ENCODE measurements around the gene ONECUT3. TPM values are rescaled to one million over a fixed set of nuclear protein-coding genes. Genes with fewer than 3 reads are reported as not detected.

ONECUT3 gene
- total and polyA plus RNA-seq, 9 of the 15 experiments (the other 6 are each of a cell fraction or from before 2014, with no cell fraction given), result not detected

DNA sequence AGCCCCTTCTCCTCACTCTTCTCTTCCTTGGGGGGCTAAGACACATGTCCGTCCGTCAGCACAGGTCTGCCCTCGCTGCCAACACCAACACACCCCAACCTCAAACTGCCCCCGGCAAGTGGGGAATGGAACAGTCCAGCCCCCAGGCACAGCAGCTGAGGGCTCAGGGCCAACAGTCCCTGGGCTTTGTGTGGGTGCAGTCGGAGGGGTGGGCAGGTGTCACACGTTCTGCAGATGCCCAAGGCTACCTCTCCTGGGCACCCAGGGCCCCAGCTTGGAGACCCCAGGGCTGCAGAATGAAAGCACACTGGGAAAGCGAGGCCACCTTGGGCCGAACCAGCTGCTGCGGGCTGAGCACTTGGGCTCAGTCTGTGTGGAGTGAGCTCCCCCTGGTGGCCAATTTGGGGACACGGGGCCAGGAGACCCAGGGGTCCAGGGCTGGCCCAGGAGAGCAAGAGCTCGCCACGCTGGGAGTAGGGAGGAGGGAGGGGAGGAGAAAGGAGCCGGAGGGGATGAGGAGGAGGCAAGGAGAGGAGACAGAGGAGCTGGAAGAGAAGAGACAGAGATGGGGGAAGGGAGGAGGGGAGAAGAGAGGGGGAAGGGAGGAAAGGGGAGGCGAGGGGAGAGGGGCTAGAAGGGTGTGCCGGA lies 72.7 kb downstream of the ONECUT3 start (continued):
- TF ChIP-seq, protein P1, sequence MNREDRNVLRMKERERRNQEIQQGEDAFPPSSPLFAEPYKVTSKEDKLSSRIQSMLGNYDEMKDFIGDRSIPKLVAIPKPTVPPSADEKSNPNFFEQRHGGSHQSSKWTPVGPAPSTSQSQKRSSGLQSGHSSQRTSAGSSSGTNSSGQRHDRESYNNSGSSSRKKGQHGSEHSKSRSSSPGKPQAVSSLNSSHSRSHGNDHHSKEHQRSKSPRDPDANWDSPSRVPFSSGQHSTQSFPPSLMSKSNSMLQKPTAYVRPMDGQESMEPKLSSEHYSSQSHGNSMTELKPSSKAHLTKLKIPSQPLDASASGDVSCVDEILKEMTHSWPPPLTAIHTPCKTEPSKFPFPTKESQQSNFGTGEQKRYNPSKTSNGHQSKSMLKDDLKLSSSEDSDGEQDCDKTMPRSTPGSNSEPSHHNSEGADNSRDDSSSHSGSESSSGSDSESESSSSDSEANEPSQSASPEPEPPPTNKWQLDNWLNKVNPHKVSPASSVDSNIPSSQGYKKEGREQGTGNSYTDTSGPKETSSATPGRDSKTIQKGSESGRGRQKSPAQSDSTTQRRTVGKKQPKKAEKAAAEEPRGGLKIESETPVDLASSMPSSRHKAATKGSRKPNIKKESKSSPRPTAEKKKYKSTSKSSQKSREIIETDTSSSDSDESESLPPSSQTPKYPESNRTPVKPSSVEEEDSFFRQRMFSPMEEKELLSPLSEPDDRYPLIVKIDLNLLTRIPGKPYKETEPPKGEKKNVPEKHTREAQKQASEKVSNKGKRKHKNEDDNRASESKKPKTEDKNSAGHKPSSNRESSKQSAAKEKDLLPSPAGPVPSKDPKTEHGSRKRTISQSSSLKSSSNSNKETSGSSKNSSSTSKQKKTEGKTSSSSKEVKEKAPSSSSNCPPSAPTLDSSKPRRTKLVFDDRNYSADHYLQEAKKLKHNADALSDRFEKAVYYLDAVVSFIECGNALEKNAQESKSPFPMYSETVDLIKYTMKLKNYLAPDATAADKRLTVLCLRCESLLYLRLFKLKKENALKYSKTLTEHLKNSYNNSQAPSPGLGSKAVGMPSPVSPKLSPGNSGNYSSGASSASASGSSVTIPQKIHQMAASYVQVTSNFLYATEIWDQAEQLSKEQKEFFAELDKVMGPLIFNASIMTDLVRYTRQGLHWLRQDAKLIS (CRISPR knock-in tag; IDR thresholded peaks at IDR 0.05), result no peak; the same call in 1 of the 2 replicates
- TF ChIP-seq SNIP1 (IDR thresholded peaks at IDR 0.05; ENCODE audit: low read depth) (no peak), RBM39 (optimal IDR thresholded peaks at IDR 0.05; ENCODE audit: low read depth, low read length) (peak; percentile 81), CC2D1A (IDR thresholded peaks at IDR 0.05) (peak; percentile 82), POLR2AphosphoS2 (IDR thresholded peaks at IDR 0.05; ENCODE audit: low read length) (no peak), NFIX (CRISPR knock-in tag; IDR thresholded peaks at IDR 0.05; ENCODE audit: low read depth) (no peak), KHSRP (IDR thresholded peaks at IDR 0.05) (no peak), GABPB1 (CRISPR knock-in tag; IDR thresholded peaks at IDR 0.05) (peak; percentile 65), U2AF2 (optimal IDR thresholded peaks at IDR 0.05; ENCODE audit: low read depth, low read length) (no peak), THRAP3 (IDR thresholded peaks at IDR 0.05; ENCODE audit: borderline replicate concordance) (no peak), FOXA3 (CRISPR knock-in tag; conservative IDR thresholded peaks at IDR 0.05 in 1 of 2, IDR thresholded peaks at IDR 0.05 in 1 of 2) (no peak), SRF (CRISPR knock-in tag; IDR thresholded peaks at IDR 0.05) (no peak)
- TF ChIP-seq, protein P2, sequence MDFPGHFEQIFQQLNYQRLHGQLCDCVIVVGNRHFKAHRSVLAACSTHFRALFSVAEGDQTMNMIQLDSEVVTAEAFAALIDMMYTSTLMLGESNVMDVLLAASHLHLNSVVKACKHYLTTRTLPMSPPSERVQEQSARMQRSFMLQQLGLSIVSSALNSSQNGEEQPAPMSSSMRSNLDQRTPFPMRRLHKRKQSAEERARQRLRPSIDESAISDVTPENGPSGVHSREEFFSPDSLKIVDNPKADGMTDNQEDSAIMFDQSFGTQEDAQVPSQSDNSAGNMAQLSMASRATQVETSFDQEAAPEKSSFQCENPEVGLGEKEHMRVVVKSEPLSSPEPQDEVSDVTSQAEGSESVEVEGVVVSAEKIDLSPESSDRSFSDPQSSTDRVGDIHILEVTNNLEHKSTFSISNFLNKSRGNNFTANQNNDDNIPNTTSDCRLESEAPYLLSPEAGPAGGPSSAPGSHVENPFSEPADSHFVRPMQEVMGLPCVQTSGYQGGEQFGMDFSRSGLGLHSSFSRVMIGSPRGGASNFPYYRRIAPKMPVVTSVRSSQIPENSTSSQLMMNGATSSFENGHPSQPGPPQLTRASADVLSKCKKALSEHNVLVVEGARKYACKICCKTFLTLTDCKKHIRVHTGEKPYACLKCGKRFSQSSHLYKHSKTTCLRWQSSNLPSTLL (IDR thresholded peaks at IDR 0.05), result peak; percentile 59; the same call in 1 of the 2 replicates
- TF ChIP-seq, protein P3, sequence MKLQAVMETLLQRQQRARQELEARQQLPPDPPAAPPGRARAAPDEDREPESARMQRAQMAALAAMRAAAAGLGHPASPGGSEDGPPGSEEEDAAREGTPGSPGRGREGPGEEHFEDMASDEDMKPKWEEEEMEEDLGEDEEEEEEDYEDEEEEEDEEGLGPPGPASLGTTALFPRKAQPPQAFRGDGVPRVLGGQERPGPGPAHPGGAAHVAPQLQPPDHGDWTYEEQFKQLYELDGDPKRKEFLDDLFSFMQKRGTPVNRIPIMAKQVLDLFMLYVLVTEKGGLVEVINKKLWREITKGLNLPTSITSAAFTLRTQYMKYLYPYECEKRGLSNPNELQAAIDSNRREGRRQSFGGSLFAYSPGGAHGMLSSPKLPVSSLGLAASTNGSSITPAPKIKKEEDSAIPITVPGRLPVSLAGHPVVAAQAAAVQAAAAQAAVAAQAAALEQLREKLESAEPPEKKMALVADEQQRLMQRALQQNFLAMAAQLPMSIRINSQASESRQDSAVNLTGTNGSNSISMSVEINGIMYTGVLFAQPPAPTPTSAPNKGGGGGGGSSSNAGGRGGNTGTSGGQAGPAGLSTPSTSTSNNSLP (IDR thresholded peaks at IDR 0.05; ENCODE audit: borderline replicate concordance, low read depth, low read length), result no peak
- TF ChIP-seq, protein P4, sequence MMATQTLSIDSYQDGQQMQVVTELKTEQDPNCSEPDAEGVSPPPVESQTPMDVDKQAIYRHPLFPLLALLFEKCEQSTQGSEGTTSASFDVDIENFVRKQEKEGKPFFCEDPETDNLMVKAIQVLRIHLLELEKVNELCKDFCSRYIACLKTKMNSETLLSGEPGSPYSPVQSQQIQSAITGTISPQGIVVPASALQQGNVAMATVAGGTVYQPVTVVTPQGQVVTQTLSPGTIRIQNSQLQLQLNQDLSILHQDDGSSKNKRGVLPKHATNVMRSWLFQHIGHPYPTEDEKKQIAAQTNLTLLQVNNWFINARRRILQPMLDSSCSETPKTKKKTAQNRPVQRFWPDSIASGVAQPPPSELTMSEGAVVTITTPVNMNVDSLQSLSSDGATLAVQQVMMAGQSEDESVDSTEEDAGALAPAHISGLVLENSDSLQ (IDR thresholded peaks at IDR 0.05), result no peak
- TF ChIP-seq, protein P5, sequence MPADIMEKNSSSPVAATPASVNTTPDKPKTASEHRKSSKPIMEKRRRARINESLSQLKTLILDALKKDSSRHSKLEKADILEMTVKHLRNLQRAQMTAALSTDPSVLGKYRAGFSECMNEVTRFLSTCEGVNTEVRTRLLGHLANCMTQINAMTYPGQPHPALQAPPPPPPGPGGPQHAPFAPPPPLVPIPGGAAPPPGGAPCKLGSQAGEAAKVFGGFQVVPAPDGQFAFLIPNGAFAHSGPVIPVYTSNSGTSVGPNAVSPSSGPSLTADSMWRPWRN (IDR thresholded peaks at IDR 0.05; ENCODE audit: low read depth), result no peak
- TF ChIP-seq, protein P6, sequence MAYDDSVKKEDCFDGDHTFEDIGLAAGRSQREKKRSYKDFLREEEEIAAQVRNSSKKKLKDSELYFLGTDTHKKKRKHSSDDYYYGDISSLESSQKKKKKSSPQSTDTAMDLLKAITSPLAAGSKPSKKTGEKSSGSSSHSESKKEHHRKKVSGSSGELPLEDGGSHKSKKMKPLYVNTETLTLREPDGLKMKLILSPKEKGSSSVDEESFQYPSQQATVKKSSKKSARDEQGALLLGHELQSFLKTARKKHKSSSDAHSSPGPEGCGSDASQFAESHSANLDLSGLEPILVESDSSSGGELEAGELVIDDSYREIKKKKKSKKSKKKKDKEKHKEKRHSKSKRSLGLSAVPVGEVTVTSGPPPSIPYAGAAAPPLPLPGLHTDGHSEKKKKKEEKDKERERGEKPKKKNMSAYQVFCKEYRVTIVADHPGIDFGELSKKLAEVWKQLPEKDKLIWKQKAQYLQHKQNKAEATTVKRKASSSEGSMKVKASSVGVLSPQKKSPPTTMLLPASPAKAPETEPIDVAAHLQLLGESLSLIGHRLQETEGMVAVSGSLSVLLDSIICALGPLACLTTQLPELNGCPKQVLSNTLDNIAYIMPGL (CRISPR knock-in tag; IDR thresholded peaks at IDR 0.05), result peak; percentile 32; the same call in 1 of the 2 replicates
